Stimulated activated naive B cell treated with anti-CD40 and anti-IgM and Interleukin-4, amounts not matched to agents 10 μg/mL and 1 μg/mL and 100 μg/mL, for 72 hours (primary cell): ENCODE data around the gene OR51A2.
"Not testable (repeated sequence)": the region's sequence is repeated elsewhere in the genome, so short reads cannot be mapped to it uniquely, and the experiment has no call there.

Source experiments
- ATAC-seq, 2 donors: fragments of 150-1000 bp; cut with Tn5 transposase; replicated peaks; 2 replicates each; pipeline ENCODE4 v1.10.0; 2021; ENCODE audit warnings: moderate library complexity in 1 of 2
- DNase-seq: peaks from one replicate; pipeline ENCODE4 v3.0.0; 2021
- H3K27ac Mint-ChIP-seq: one replicate; pipeline ENCODE4 v1.8.0; 2022; ENCODE audit warnings: mild to moderate bottlenecking, mixed read lengths
- H3K27me3 Mint-ChIP-seq, 2 donors: one replicate each; pipeline ENCODE4 v1.8.0; 2022; ENCODE audit warnings: mixed read lengths in 2 of 2
- H3K36me3 Mint-ChIP-seq, 2 donors: one replicate each; pipeline ENCODE4 v1.8.0; 2022; ENCODE audit warnings: mixed read lengths in 2 of 2, mild to moderate bottlenecking in 1 of 2
- H3K4me1 Mint-ChIP-seq, 2 donors: one replicate each; pipeline ENCODE4 v1.8.0; 2022; ENCODE audit warnings: mixed read lengths in 2 of 2, mild to moderate bottlenecking in 1 of 2
- H3K4me3 Mint-ChIP-seq, 2 donors: one replicate each; pipeline ENCODE4 v1.8.0; 2022; ENCODE audit warnings: mild to moderate bottlenecking in 2 of 2, mixed read lengths in 2 of 2, moderate library complexity in 1 of 2
- H3K9me3 Mint-ChIP-seq, 2 donors: one replicate each; pipeline ENCODE4 v1.8.0; 2022; ENCODE audit warnings: mixed read lengths in 2 of 2, mild to moderate bottlenecking in 1 of 2

Gene OR51A2, protein sequence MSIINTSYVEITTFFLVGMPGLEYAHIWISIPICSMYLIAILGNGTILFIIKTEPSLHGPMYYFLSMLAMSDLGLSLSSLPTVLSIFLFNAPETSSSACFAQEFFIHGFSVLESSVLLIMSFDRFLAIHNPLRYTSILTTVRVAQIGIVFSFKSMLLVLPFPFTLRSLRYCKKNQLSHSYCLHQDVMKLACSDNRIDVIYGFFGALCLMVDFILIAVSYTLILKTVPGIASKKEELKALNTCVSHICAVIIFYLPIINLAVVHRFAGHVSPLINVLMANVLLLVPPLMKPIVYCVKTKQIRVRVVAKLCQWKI

DNA sequence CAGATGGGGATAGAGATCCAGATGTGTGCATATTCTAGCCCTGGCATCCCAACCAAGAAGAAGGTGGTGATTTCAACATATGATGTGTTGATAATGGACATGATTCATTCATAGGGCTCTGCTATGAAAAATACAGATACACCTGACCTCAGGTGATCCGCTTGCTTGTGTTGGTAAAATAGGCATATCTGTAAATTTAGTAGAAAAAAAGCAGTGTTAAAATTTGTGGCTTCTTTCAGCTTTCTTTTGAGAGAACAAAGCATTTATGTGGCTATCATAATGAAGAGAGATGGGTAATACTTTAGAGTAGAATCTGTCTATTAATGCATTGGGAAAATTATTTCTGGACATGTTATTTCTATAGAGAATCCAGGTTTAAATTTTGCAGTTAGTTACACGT lies at the start of gene OR51A2:
Gene OR51A2, minus strand, starts transcription at position 101 of the 400 bp plus-strand sequence. Its CDS starts 0 bp downstream, at position 101.
- not testable (repeated sequence) for H3K9me3 Mint-ChIP-seq, H3K4me1 Mint-ChIP-seq, H3K27me3 Mint-ChIP-seq, H3K4me3 Mint-ChIP-seq, H3K36me3 Mint-ChIP-seq, DNase-seq, ATAC-seq, H3K27ac Mint-ChIP-seq

DNA sequence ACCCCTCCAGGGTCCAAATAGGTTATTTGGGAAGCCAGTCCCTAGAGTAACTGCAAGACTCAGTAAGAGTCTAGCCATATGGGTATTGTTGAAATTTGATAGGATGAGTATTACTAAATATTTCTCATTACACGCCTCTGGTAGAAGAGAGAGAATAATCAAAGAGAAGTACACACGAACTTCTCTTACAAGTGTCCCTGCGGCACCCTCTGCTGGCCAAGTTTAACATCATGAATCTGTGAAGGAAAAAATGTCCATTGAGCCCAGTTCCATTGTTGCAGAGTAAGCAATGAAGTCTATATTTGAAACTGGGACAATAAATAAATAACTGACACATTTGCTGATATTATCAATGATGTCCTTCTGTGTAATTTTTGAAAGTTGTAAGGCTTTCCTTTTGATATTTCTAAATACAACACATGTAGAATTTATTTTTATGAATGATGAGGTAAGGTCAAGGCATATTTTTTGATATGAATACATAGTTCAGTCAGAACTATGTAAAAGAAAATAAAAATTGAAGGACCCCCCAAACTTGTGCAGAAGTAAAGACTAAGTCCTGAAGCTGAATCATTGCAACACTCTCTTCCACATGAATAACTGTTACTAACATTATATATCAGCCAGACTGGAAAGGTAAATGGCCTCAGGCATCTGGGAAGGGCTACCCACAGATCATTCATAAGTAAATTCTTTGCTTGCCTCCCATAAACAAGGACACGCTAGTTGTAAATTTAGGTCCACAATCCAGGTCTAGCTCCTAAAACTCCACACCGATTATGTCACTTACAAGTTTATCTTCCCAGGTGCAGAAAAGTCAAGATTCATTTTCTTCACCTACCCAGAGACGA lies 49.1 kb upstream of the OR51A2 start:
- Mint-ChIP-seq H3K4me3 (no peak overlapping the region), H3K27me3 (peaks cover 10 to 11% of the 10 kb centered on the region in 2 donors), H3K9me3 (peaks cover 0 to 3% of the 10 kb centered on the region in 2 donors), H3K36me3 (no peaks in the 10 kb centered on the region), H3K27ac (no peak overlapping the region), H3K4me1 (no peaks in the 10 kb centered on the region)
- DNase-seq (no peak), ATAC-seq (no peak)

DNA sequence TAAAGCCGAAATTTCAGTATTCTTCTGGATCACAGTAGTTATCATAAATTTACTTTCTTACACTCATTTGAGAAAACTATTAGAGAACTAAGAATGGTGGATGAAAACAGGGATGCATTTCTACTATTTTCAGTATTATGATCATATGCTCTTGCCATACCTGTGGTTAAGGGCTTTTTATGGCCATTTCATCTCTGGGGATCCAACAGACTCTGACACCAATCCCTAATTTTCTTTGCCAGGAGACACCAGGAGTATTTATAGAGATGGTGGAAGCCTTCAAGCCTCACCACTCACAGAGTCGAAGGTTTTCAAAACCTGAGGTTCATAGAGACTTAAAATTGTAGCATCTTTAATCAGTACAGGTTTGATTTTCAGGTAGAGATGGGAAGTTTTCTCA lies 39.0 kb upstream of the OR51A2 start, which contains the start of gene OR51L1:
Gene OR51L1, plus strand, starts transcription at position 301 of the 400 bp plus-strand sequence. CDS start 4,132 bp downstream, outside the sequence.
- peaks cover 3 to 5% of the 10 kb centered on the region in 2 donors for H3K27me3 Mint-ChIP-seq
- H3K4me3 Mint-ChIP-seq: no peak within 1 kb of the TSS
- no peaks in the 10 kb centered on the region for H3K4me1 Mint-ChIP-seq
- H3K36me3 Mint-ChIP-seq: no peaks in the 10 kb centered on the region
- H3K27ac Mint-ChIP-seq: no peak within 1 kb of the TSS
- no peaks in the 10 kb centered on the region for H3K9me3 Mint-ChIP-seq
- no peak for ATAC-seq
- DNase-seq: no peak

DNA sequence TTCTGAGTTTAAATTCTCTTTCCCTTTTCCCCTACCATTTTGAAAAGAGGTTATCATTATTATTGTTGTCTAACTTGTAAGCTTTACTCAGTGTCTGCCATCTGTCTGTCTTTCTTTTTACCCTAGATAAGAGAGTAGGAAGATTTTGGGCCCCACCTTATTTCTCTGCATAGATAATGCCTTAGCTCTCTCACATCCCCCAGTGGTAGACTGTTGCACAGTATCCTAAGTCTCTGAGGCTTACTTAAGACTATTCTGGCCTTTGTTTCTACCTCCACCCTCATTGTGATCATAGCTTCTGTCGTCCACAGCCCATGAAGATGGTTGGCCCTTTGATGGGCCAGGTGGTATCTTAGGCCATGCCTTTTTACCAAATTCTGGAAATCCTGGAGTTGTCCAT lies 35.5 kb upstream of the OR51A2 start:
- no peak overlapping the region for H3K27ac Mint-ChIP-seq
- DNase-seq (no peak), ATAC-seq (peak; percentile 47 to 57)
- no peaks in the 10 kb centered on the region for H3K4me1 Mint-ChIP-seq
- peaks cover 0 to 6% of the 10 kb centered on the region in 2 donors for H3K27me3 Mint-ChIP-seq
- peaks cover 0 to 1% of the 10 kb centered on the region in 2 donors for H3K9me3 Mint-ChIP-seq
- H3K36me3 Mint-ChIP-seq: no peaks in the 10 kb centered on the region
- no peak overlapping the region for H3K4me3 Mint-ChIP-seq

DNA sequence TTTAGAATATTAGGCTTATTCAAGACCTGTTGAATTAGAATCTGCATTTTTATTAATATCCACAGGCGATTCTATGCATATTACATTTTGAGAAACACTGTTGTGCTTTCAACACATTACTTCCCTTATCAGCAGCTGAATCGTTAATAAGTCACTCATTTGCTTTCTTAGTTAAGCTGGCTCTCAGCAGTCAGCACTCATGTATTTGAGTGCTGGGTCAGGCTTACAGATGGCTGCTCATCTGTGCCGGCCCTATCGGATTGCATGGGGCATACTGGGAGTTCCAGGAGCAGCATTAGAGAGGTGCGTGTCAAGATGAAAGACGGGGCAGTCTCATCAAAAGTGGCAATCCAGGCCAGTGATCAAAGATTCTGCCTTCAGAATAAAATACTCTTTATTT lies 28.3 kb upstream of the OR51A2 start:
- Mint-ChIP-seq H3K4me1 (no peaks in the 10 kb centered on the region), H3K9me3 (peaks cover 0 to 1% of the 10 kb centered on the region in 2 donors), H3K27ac (no peak overlapping the region), H3K4me3 (no peak overlapping the region), H3K36me3 (no peaks in the 10 kb centered on the region), H3K27me3 (no peaks in the 10 kb centered on the region)
- ATAC-seq: no peak
- no peak for DNase-seq

DNA sequence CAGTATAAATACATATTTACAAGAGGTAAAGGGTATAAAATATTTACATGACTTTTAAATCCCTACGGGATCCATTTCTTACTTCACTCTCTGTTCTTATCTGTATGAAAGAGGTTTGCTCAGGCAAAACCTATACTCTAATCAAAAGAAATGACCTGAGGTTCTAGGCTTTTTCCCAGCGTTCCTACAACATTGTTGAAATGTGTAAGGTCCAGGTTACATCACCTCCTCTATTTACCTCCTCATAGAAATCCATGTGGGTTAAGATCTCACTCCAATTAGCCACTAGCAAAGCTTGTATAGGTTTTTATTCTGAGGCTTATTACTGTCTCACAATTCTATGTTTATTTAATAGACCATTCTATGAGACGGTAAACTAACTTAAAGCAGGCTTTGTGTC lies 27.2 kb upstream of the OR51A2 start:
- Mint-ChIP-seq H3K9me3 (peaks cover 4 to 5% of the 10 kb centered on the region in 2 donors), H3K27ac (no peak overlapping the region), H3K4me3 (no peak overlapping the region), H3K4me1 (no peaks in the 10 kb centered on the region), H3K27me3 (peaks cover 0 to 5% of the 10 kb centered on the region in 2 donors), H3K36me3 (no peaks in the 10 kb centered on the region)
- ATAC-seq (no peak), DNase-seq (no peak)

DNA sequence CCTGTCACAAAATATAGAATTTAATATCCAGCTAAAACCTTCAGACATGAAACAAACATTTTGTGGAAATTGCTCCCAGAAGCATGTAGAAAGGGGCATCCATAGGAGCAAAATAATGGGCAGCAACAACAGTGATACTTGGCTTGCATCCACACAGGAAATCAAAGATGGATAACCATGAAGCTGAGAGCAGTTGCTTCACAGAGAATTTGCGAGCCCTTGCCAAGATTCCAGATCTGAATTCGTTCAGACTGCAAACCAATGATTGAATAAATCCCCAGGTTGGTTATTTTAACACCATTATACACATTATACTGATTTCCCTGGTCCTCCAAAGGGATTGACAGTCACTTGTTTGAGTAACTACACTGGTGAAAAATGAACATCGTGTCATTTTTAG lies 23.5 kb upstream of the OR51A2 start:
- H3K27me3 Mint-ChIP-seq: peaks cover 0 to 5% of the 10 kb centered on the region in 2 donors

DNA sequence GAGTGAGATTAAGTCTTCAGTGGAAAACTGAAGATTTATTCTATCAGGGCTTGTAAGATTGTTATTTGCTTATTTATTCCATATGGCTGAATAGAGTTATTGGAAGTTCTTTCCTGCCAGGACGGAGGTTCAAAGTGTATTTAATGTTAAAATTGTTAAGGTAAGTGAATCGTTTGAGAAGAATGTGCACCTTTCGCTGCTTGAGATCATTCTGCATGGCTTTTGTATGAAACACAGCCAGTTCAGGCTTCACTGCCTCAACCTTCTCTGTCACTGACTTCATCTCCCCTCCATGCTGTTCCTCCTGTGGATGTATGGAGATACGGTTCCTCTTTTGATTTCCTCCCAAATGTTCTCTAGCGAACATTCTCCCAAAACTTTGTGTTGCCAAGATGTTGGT lies 19.9 kb upstream of the OR51A2 start:
- Mint-ChIP-seq H3K27me3 (peaks cover 0 to 5% of the 10 kb centered on the region in 2 donors), H3K4me1 (no peaks in the 10 kb centered on the region), H3K27ac (no peak overlapping the region), H3K36me3 (no peaks in the 10 kb centered on the region), H3K9me3 (peaks cover 5 to 6% of the 10 kb centered on the region in 2 donors), H3K4me3 (no peak overlapping the region)
- ATAC-seq (no peak), DNase-seq (no peak)

More for the DNA sequence above, 23.5 kb upstream of the OR51A2 start:
- Mint-ChIP-seq H3K36me3 (no peaks in the 10 kb centered on the region), H3K9me3 (peaks cover 5% of the 10 kb centered on the region in 2 donors), H3K27ac (no peak overlapping the region), H3K4me3 (no peak overlapping the region), H3K4me1 (no peaks in the 10 kb centered on the region)
- DNase-seq: no peak
- no peak for ATAC-seq

DNA sequence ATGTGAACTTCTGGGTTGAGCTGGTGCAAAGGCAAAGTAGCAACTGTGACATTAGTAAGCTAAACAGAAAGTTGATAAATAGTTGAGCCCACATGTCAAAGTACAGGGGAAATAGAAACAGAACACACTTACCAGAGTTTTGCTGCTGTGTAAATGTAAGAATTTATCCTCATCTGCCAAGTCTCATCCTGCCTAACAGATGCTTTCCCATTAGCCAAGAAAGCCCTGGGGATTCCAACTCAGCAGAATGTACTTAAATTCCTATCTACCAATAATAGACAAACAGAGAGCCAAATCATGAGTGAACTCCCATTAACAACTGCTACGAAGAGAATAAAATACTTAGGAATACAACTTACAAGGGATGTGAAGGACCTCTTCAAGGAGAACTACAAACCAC lies 7.3 kb upstream of the OR51A2 start:
- no peak for ATAC-seq
- Mint-ChIP-seq H3K4me3 (no peak overlapping the region), H3K27ac (no peak overlapping the region), H3K9me3 (peaks cover 4 to 6% of the 10 kb centered on the region in 2 donors), H3K4me1 (no peaks in the 10 kb centered on the region), H3K27me3 (peaks cover 0 to 6% of the 10 kb centered on the region in 2 donors), H3K36me3 (no peaks in the 10 kb centered on the region)
- DNase-seq: no peak

DNA sequence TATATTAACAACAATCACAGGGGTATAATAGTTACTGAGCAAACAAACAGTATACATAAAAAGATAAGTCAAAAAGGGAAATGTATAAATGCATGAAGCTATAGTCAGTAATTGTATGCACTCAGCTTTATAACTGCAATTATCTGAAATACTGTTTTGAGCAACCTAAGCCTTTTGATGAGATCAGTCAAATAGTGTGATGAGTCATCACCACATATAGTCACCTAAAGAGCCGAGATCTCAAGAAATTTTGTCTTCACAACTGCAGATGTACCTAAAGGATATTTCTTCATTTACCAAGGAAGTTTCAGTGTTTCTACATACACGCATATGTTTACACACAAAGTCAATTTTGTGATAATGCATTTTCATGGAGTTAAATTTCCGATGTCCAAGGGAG lies 5.4 kb upstream of the OR51A2 start:
- DNase-seq (no peak), ATAC-seq (no peak)
- Mint-ChIP-seq H3K36me3 (no peaks in the 10 kb centered on the region), H3K27ac (no peak overlapping the region), H3K4me3 (no peak overlapping the region), H3K4me1 (no peaks in the 10 kb centered on the region), H3K9me3 (peaks cover 4 to 6% of the 10 kb centered on the region in 2 donors), H3K27me3 (peaks cover 0 to 2% of the 10 kb centered on the region in 2 donors)

DNA sequence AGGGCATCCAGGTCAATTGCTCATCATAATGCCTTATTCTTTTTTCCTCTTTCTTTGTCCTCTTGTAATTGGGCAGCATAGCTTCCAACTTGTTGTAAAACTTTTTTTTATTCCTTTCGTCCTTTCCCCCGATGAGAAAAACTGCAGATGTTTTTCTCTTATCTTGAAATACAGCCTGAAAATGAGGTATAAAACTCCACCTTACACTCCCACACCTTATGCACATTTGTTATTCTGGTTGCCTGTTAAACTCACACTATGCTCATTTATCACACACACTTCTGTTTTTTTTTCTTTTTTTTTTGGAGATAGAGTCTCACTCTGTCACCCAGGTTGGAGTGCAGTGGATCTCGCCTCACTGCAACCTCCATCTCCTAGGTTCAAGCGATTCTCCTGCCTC lies 1.9 kb upstream of the OR51A2 start:
- DNase-seq (no peak), ATAC-seq (no peak)
- no peaks in the 10 kb centered on the region for H3K4me1 Mint-ChIP-seq
- no peaks in the 10 kb centered on the region for H3K36me3 Mint-ChIP-seq
- H3K27me3 Mint-ChIP-seq: no peaks in the 10 kb centered on the region
- H3K9me3 Mint-ChIP-seq: no peaks in the 10 kb centered on the region
- no peak overlapping the region for H3K27ac Mint-ChIP-seq
- H3K4me3 Mint-ChIP-seq: no peak overlapping the region

DNA sequence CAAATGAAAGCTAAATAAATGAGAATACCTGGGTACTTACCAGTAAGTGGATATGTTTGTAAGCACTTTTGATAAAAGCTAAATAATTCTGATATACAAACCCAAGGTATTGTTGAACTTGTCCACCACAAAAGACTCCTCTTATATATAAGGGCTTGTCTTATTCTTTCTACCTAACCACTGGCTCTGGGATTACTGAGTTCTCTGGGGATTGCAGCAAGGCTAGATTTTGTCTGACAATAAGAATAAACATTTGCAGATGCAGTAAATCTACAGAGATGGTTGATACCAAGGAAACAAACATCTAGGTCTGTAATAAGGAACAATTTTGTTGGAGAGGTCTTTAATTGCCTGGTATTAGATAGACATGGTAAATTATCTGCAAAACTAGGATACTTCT lies 8.0 kb downstream of the OR51A2 start, which contains the start of gene OR51A4:
Gene OR51A4, minus strand, starts transcription at position 101 of the 400 bp plus-strand sequence. CDS start 505 bp downstream, outside the sequence.
- no peaks in the 10 kb centered on the region for H3K9me3 Mint-ChIP-seq
- ATAC-seq (no peak), DNase-seq (no peak)
- no peaks in the 10 kb centered on the region for H3K27me3 Mint-ChIP-seq
- no peak within 1 kb of the TSS for H3K27ac Mint-ChIP-seq
- no peaks in the 10 kb centered on the region for H3K4me1 Mint-ChIP-seq
- H3K36me3 Mint-ChIP-seq: no peaks in the 10 kb centered on the region
- H3K4me3 Mint-ChIP-seq: no peak within 1 kb of the TSS

DNA sequence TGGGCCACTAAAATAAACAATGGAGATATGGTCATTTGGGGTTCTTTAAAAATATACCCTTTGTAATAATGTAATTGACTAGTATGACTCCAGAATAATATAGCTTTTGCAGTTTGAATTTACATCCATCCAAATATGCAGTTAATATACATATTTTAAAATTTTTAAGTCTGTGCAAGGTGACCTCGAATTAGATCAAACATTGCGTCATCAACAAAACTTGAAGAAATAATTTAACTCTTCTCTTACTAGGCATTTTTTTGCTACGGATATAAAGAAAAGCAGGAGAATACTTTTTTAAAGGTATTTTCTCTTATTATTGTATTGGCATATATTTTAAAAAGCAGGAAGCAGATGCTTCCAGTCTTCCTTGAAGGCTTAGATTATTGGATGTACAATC lies 18.8 kb downstream of the OR51A2 start:
- no peaks in the 10 kb centered on the region for H3K4me1 Mint-ChIP-seq
- peaks cover 7 to 10% of the 10 kb centered on the region in 2 donors for H3K27me3 Mint-ChIP-seq
- no peaks in the 10 kb centered on the region for H3K36me3 Mint-ChIP-seq
- H3K4me3 Mint-ChIP-seq: no peak overlapping the region
- no peaks in the 10 kb centered on the region for H3K9me3 Mint-ChIP-seq
- H3K27ac Mint-ChIP-seq: no peak overlapping the region
- DNase-seq (no peak), ATAC-seq (no peak)

DNA sequence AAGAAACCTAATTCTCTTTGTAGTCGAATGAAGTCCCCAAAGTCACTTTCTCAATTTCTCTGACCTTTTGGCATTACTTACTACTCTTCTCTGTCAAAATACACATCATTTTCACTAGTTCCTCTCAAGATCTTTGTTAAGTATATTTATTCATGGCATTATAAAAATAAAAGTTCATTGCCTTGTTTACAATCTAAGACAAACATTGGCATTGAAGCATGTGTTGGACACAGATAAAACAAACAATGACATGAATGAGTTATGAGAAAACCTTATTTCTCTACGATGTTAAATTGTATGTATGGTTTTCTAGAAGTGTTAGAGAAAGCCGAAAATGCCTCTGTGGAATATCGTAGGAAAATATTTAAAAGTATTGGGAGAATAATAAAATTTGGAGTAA lies 22.8 kb downstream of the OR51A2 start:
- H3K4me1 Mint-ChIP-seq: no peaks in the 10 kb centered on the region
- DNase-seq (no peak), ATAC-seq (no peak)
- no peak overlapping the region for H3K27ac Mint-ChIP-seq
- no peaks in the 10 kb centered on the region for H3K9me3 Mint-ChIP-seq
- H3K27me3 Mint-ChIP-seq: peaks cover 5 to 6% of the 10 kb centered on the region in 2 donors
- no peaks in the 10 kb centered on the region for H3K36me3 Mint-ChIP-seq
- H3K4me3 Mint-ChIP-seq: no peak overlapping the region
